ENCODE data around the gene ANKS1B.
"Not testable (repeated sequence)": the region's sequence is repeated elsewhere in the genome, so short reads cannot be mapped to it uniquely, and the experiment has no call there.

Gene ANKS1B

GRCh38 chr12:99859126-99859525, 125.6 kb downstream of the ANKS1B start:
- no peak for DNase-seq

DNA sequence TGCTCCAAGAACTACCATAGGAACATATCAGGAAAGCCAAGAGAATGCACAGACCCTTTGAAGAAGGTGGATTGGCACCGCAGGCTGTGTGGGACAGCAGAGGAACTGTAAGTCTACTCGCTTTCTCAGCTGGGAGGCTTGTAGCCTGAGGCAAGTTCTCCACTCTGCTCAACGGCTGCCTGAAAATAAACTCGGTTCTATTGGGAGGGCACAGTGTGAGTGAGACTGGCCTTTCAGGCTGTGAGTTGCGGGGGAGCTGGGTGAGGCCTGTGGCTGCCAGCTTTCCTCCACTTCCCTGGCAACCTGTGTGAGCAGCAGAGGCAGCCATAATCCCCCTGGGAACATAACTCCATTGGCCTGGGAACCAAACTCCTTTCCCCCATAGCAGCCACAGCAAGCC, 132.1 kb downstream of the ANKS1B start:
- no peak for DNase-seq

- DNase-seq = no peak
Measured at GRCh38 chr12:99847936-99848335, 136.8 kb downstream of the ANKS1B start.

GRCh38 chr12:99834710-99835109, 150.0 kb downstream of the ANKS1B start:
- DNase-seq = no peak

- DNase-seq = no peak
Measured at GRCh38 chr12:99833397-99833796, 151.3 kb downstream of the ANKS1B start.

- DNase-seq = no peak
Measured at GRCh38 chr12:99824900-99825542, 159.7 kb downstream of the ANKS1B start.

DNA sequence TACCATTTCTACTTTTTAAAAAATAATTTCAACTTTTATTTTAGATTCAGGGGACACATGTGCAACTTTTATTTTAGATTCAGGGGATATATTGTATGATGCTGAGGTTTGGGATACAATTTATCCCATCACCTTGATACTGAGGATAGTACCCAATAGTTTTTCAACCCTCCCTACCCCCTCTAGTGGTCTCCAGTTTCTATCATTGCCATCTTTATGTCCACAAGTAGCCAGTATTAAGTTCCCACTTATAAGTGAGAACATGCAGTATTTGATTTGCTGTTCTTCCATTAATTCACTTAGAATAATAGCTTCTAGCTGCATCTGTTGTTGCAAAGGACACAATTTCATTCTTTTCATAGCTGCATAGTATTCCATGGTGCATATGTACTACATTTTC, 162.5 kb downstream of the ANKS1B start:
- no peak for DNase-seq

GRCh38 chr12:99810718-99811593, 173.8 kb downstream of the ANKS1B start:
- no peak for DNase-seq

DNA sequence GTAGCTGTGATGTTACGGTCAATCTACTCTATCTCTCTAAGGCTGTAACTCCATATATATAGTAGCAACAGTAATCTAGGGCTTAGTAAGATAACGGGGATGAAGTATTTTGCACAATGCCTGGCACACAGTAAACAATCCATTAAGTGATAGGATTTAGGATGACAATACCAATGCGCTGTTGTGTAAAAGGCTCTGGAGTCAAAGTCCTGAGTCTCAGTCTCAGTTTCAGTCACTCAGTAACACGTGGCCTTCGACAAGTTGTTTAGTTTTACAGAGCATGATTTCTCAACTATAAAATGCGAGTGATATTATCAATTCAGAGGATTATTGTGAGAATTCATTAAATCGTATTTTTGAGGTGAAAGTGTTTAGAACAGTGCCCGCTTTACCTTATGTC, 174.8 kb downstream of the ANKS1B start:
- DNase-seq = no peak

GRCh38 chr12:99806304-99806703, 178.4 kb downstream of the ANKS1B start:
- DNase-seq = no peak

DNA sequence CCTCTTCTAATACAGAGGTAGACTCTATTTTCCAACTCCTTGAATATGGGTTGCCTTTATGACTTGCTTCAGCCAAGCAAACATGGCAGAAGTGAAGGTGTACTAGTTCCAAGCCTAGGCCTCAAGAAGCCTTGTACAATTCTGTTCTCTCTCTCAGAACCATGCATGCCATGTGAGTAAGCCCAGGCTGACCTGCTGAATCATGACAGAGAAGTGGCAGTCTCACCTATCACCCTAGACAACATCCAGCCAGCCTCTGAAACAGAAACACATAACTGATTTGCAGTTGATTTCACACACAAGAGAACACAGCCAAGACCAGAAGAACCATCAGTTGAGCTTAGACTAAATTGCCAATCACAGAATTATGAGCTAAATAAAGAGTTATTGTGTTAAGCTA, 180.0 kb downstream of the ANKS1B start:
- no peak for DNase-seq

DNA sequence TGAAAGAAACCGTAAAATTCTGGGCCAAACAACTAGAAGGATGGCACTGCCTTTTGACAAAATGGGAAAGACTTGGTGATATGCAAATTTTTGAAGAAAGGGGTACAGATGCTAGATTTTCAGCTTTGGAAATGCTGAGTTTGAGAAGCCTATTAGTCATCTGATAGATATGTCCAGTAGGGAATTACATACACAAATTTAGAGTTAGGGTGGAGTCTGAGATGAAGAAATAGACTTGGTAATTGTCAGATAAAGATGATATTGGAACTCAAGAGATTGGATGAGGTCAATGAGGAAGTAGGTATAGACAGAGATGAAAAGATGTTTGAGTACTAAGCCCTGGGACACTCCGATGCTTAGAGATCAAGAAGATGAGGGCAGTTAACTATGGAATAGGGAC, 184.1 kb downstream of the ANKS1B start:
- no peak for DNase-seq

DNA sequence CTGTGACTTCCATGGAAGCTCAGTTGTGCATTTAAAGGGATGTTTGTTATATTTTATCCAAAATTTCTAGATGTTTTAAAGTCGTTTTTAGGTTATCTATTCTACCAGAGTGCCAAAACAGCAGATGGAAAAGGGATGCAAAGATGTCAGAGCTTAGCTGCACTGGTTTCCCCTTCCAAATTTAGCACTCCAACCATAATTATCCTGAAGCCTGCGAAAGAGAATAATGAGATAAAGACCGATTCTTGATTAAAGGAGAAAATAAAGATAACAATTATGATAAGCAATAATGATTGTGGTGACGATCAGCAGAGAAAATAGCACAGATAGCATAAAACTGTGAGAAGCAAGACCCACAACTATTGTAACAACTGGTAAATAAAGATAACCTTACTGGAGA, 186.8 kb downstream of the ANKS1B start:
- not testable (repeated sequence) for DNase-seq

GRCh38 chr12:99783421-99783820, 201.3 kb downstream of the ANKS1B start:
- DNase-seq = no peak

DNA sequence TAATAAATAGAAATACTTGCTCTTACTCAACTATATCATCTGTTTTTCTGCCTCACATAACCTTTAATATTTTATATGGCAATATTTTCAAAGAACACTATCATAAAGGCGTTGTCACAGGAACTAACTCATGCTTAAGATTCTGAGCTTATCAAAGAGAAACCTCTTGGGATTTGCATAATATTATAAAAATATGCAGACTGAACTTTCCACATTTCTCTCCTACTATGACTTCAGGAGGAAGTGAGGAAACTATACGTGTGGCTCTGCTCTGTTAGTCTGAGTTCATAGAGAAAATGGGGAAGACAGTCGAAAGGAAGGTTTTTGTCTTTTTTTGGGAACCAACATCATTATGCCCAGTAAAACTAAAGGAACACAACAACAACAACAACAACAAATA, 212.5 kb downstream of the ANKS1B start:
- no peak for DNase-seq

DNA sequence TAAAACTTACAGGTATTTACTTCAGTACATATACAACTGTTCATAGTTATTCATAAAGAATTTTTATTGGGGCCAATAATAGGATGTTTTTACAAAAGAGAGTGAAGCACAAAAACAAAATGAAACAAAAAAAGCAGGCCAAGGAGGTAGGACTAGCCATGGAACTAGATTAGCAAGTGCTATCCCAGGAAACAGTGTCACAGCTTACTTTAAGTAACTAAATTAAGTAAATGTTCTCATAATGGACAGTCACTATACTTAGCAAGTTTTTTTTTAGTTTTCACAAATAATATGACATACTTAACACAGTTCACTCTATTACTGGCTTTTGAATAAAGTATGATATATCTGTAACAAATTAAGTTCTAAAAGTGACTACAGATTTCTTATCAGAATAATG, 213.1 kb downstream of the ANKS1B start:
- no peak for DNase-seq

DNA sequence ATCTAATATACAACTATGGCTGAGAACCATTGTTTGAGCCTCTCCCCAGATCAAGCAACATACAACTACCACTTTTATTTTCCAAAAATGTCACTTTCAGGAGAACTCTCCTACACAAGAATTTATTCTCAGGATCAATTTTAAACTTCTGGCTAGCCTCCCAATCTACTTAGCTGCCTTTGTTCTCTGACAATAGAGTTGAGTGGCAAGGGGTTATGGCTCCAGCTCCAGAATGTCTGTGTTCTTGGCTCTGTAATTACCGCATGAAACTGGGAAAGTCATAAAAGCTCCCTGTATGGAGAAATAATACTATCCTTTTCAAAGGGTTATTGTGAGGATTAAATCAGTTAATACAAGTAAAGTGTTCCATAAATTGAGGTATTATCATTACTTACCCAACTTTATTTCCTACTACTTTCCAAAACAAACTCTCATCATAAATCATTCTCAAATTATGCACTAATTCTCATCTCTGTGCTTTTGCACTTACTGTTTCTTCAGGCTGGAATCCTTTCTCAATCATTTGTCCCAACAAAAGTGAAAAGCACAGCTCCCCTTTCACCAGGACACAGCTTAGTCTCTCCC, 215.2 kb downstream of the ANKS1B start:
- no peak for DNase-seq

- no peak for DNase-seq
Measured at GRCh38 chr12:99768758-99769157, 216.0 kb downstream of the ANKS1B start.

- DNase-seq = no peak
Measured at GRCh38 chr12:99767809-99768208, 216.9 kb downstream of the ANKS1B start.

GRCh38 chr12:99766408-99766807, 218.3 kb downstream of the ANKS1B start:
- DNase-seq = no peak

GRCh38 chr12:99765469-99766114, 219.1 kb downstream of the ANKS1B start:
- no peak for DNase-seq

DNA sequence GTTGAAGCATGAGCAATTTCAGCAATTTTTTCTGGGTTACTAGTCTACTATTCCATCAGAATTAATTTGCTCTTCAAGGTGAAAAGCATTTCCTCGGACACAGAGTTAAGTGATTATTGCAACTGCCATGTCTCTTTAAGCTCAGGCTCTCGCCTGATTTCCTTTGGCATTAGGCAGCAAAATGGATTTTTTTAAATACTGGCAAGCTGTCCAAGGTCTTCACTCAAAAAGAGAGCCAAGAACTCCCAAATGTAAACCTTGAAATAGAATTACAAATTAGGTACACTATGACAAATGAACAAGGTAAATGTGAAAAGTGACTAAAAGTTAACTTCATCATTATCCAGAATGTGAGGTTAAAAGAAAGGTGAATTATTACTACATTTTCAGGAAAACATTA, 225.3 kb downstream of the ANKS1B start:
- DNase-seq = no peak

- no peak for DNase-seq
Measured at GRCh38 chr12:99758997-99759396, 225.7 kb downstream of the ANKS1B start.

GRCh38 chr12:99752740-99753139, 232.0 kb downstream of the ANKS1B start:
- no peak for DNase-seq
